ENCODE data around the gene GFRAL. TPM values are rescaled to one million over a fixed set of nuclear protein-coding genes. Genes with fewer than 3 reads are reported as not detected.
A peak's percentile ranks its signal among the peaks of the same experiment; 100 is the strongest.

Gene GFRAL
- total RNA-seq = not detected
- not detected for polyA plus RNA-seq
- long read RNA-seq, donor 1 = 0 reads
- long read RNA-seq, donor 2 = 0 reads
- long read RNA-seq, donor 3 = 0 reads

- ATAC-seq = no peak
- H3K4me1 ChIP-seq = no peaks in the 10 kb centered on the region
- H3K9me3 ChIP-seq = no peaks in the 10 kb centered on the region
- intact Hi-C loops (cut with DNase I) = no loop called here
- no peak for DNase-seq
- H3K36me3 ChIP-seq = no peaks in the 10 kb centered on the region
- H3K27me3 ChIP-seq = no peaks in the 10 kb centered on the region
- no peak for TF ChIP-seq CTCF (IDR thresholded peaks at IDR 0.05)
- no peak within 1 kb of the TSS for H3K4me3 ChIP-seq
- WGBS, 2 donors = 72 to 77% methylated on average over 5 of the region's 5 CpGs
- no peak within 1 kb of the TSS for H3K27ac ChIP-seq
Measured at GRCh38 chr6:55327169-55327568, at the start of gene GFRAL. Gene GFRAL, plus strand, starts transcription at chr6:55327469. Its CDS starts 86 bp downstream, at chr6:55327555.

GRCh38 chr6:55277646-55278045, 49.6 kb upstream of the GFRAL start:
- peaks cover 0 to 12% (median 0%) of the 10 kb centered on the region in 9 donors for H3K4me1 ChIP-seq
- DNase-seq (no peak), ATAC-seq (peak in 3 of 8 donors; percentile 25 to 67 (median 37))
- intact Hi-C loops (cut with DNase I) = loop anchor here in 6 of 10 donors (2.0 to 10.0 kb wide), 8 partner anchors 167 to 1017 kb away; no protein-coding TSS in a partner anchor
- H3K27ac ChIP-seq = peak overlapping the region in 5 of 10 donors; percentile 32 to 62 (median 54)
- H3K27me3 ChIP-seq = no peaks in the 10 kb centered on the region
- TF ChIP-seq CTCF (IDR thresholded peaks at IDR 0.05) = no peak
- no peaks in the 10 kb centered on the region for H3K36me3 ChIP-seq
- no peaks in the 10 kb centered on the region for H3K9me3 ChIP-seq
- 35 to 39% methylated on average over 5 of the region's 5 CpGs for WGBS, 2 donors
- peak overlapping the region in 6 of 10 donors; percentile 16 to 33 (median 24) for H3K4me3 ChIP-seq

GRCh38 chr6:55281215-55281614, 46.1 kb upstream of the GFRAL start:
- H3K4me1 ChIP-seq = peaks cover 0 to 12% (median 0%) of the 10 kb centered on the region in 9 donors
- TF ChIP-seq CTCF (IDR thresholded peaks at IDR 0.05) = no peak
- WGBS, 2 donors = 66 to 89% methylated on average over 4 of the region's 4 CpGs
- H3K27me3 ChIP-seq = no peaks in the 10 kb centered on the region
- no peaks in the 10 kb centered on the region for H3K9me3 ChIP-seq
- H3K36me3 ChIP-seq = no peaks in the 10 kb centered on the region
- no peak for ATAC-seq
- H3K27ac ChIP-seq = no peak overlapping the region
- intact Hi-C loops (cut with DNase I) = loop anchor here in 2 of 10 donors (10.0 kb wide), 2 partner anchors 614 to 674 kb away; no protein-coding TSS in a partner anchor
- no peak for DNase-seq
- no peak overlapping the region for H3K4me3 ChIP-seq

- no peak for DNase-seq
- no peak for TF ChIP-seq CTCF (IDR thresholded peaks at IDR 0.05)
- Histone ChIP-seq H3K27ac (no peak overlapping the region), H3K4me1 (peaks cover 0 to 9% (median 0%) of the 10 kb centered on the region in 9 donors), H3K9me3 (no peaks in the 10 kb centered on the region), H3K36me3 (no peaks in the 10 kb centered on the region), H3K4me3 (no peak overlapping the region), H3K27me3 (no peaks in the 10 kb centered on the region)
- intact Hi-C loops (cut with DNase I) = loop anchor here in 2 of 10 donors (10.0 kb wide), 2 partner anchors 613 to 673 kb away; no protein-coding TSS in a partner anchor
- 7 to 13% methylated on average over 6 of the region's 6 CpGs for WGBS, 2 donors
- ATAC-seq = no peak
Measured at GRCh38 chr6:55282115-55282514, 45.2 kb upstream of the GFRAL start.
